K562 (cell line): Measurements from ENCODE around the gene BLTP3B. TPM values are rescaled to one million over a fixed set of nuclear protein-coding genes. Genes with fewer than 3 reads are reported as not detected.

Source experiments
- ATF1 ChIP-seq, 2 experiments: fragments of 450-650 bp in 1 of 2; IDR thresholded peaks; 2 replicates each; pipeline ENCODE4 v1.6.1; 2016; ENCODE audit warnings: missing compliant biosample characterization in 1 of 2, missing genetic modification characterization in 1 of 2
- CGGBP1 ChIP-seq: fragments of 250-450 bp; sonication (Bioruptor Pico); IDR thresholded peaks from 2 replicates; pipeline ENCODE4 v1.9.0; 2021; ENCODE audit warnings: mild to moderate bottlenecking
- CHAMP1 ChIP-seq: fragments of 450-650 bp; IDR thresholded peaks from 2 replicates; pipeline ENCODE4 v1.6.1; 2016; ENCODE audit warnings: mild to moderate bottlenecking
- CREBBP ChIP-seq: IDR thresholded peaks from one replicate; pipeline ENCODE4 v1.6.1; 2012; ENCODE audit warnings: low read depth, mild to moderate bottlenecking, control low read depth, inconsistent platforms, low read length
- CREM ChIP-seq: IDR thresholded peaks from 2 replicates; pipeline ENCODE4 v1.6.1; 2014; ENCODE audit warnings: antibody characterized with exemption, low read depth
- CSDE1 ChIP-seq, 2 experiments: fragments of 450-650 bp; IDR thresholded peaks; 2 replicates each; pipeline ENCODE4 v1.6.1; 2016; ENCODE audit warnings: mild to moderate bottlenecking in 1 of 2
- DPF2 ChIP-seq: fragments of 450-650 bp; IDR thresholded peaks from 2 replicates; pipeline ENCODE4 v1.6.1; 2016
- GATA2 ChIP-seq: sonication (generic); formaldehyde crosslinking; IDR thresholded peaks from 2 replicates; pipeline ENCODE4 v1.4.0; 2020; ENCODE audit warnings: mild to moderate bottlenecking, missing genetic modification reagents
- HMGN3 ChIP-seq: IDR thresholded peaks from 2 replicates; pipeline ENCODE4 v1.6.1; 2011; ENCODE audit warnings: borderline replicate concordance, low read depth, mild to moderate bottlenecking, mixed read lengths, low read length; ENCODE audit not compliant: insufficient read length; ENCODE audit errors: extremely low read depth
- HNRNPLL ChIP-seq: fragments of 200-400 bp; formaldehyde crosslinking; IDR thresholded peaks from 2 replicates; pipeline ENCODE4 v1.6.1; 2017; ENCODE audit warnings: low read length, low read depth, mild to moderate bottlenecking; ENCODE audit not compliant: poor library complexity, severe bottlenecking
- KDM1A ChIP-seq, 2 experiments: fragments of 450-650 bp; IDR thresholded peaks; 2 replicates each; pipeline ENCODE4 v1.6.1; 2016; ENCODE audit warnings: mild to moderate bottlenecking in 2 of 2
- KLF6 ChIP-seq: fragments of 250-450 bp; sonication (Bioruptor Pico); IDR thresholded peaks from 2 replicates; pipeline ENCODE4 v1.4.0; 2020; ENCODE audit warnings: mild to moderate bottlenecking, moderate library complexity, borderline replicate concordance
- LCOR ChIP-seq: sonication (generic); formaldehyde crosslinking; IDR thresholded peaks from 2 replicates; pipeline ENCODE4 v1.8.0; 2022; ENCODE audit warnings: mild to moderate bottlenecking, missing genetic modification reagents
- NONO ChIP-seq, 2 experiments: fragments of 200-400 bp in 1 of 2; fragments of 450-650 bp in 1 of 2; formaldehyde crosslinking in 1 of 2; IDR thresholded peaks; 2 replicates each; pipeline ENCODE4 v1.6.1; 2017; ENCODE audit warnings: low read depth in 2 of 2, mild to moderate bottlenecking in 2 of 2, moderate library complexity in 2 of 2, low read length in 1 of 2
- NR3C1 ChIP-seq: sonication (generic); formaldehyde crosslinking; IDR thresholded peaks from 2 replicates; pipeline ENCODE4 v1.8.1; 2022; ENCODE audit warnings: missing genetic modification reagents
- NRF1 ChIP-seq, 2 experiments: fragments of 450-650 bp; IDR thresholded peaks in 1 of 2; conservative IDR thresholded peaks in 1 of 2; 2 replicates each; pipeline ENCODE4 v1.6.1; 2014; ENCODE audit warnings: mild to moderate bottlenecking in 2 of 2
- POLR2G ChIP-seq: fragments of 200-400 bp; formaldehyde crosslinking; IDR thresholded peaks from 2 replicates; pipeline ENCODE4 v1.6.1; 2017; ENCODE audit warnings: low read depth, mild to moderate bottlenecking, antibody characterized with exemption, low read length, moderate library complexity
- SRSF7 ChIP-seq: fragments of 200-400 bp; formaldehyde crosslinking; optimal IDR thresholded peaks from 2 replicates; pipeline ENCODE3; 2017; ENCODE audit warnings: mild to moderate bottlenecking, low read depth, low read length
- TBP ChIP-seq: optimal IDR thresholded peaks from 2 replicates; pipeline ENCODE3; 2011; ENCODE audit warnings: low read depth, low read length, improper control_type of control experiment
- TCFL5 ChIP-seq: fragments of 250-450 bp; sonication (Bioruptor Pico); conservative IDR thresholded peaks from 2 replicates; pipeline ENCODE4 v1.6.1; 2021; ENCODE audit warnings: mild to moderate bottlenecking, moderate library complexity, matching md5 sums
- ZFX ChIP-seq: sonication (generic); formaldehyde crosslinking; IDR thresholded peaks from 2 replicates; pipeline ENCODE4 v1.8.0; 2022; ENCODE audit warnings: mild to moderate bottlenecking, missing genetic modification reagents, moderate library complexity
- ZNF274 ChIP-seq: IDR thresholded peaks from 2 replicates; pipeline ENCODE4 v1.6.1; 2011; ENCODE audit warnings: low read depth, mild to moderate bottlenecking, low read length, moderate library complexity, borderline replicate concordance
- ZNF431 ChIP-seq: sonication (generic); formaldehyde crosslinking; IDR thresholded peaks from 2 replicates; pipeline ENCODE4 v1.8.0; 2022; ENCODE audit warnings: mild to moderate bottlenecking, missing genetic modification reagents
- polyA plus RNA-seq, 8 experiments: library from polyadenylated mRNA; depleted of rRNA in 4 of 8; stranded (reverse) in 5 of 8; unstranded in 3 of 8; fragments of >200 nt; fragmentation: Nextera tagmentation in 2 of 8; fragmentation: Illumina TruSeq in 1 of 8; extraction: Ambion mirVana in 2 of 8; extraction: Trizol in 1 of 8; gene quantifications; 2 replicates each; pipeline versions ENCODE4 v1.2.1 to v1.2.3, GENCODE V29; 2011 to 2014; ENCODE audit warnings: inconsistent platforms in 1 of 8, missing spikeins in 1 of 8
- total RNA-seq, 7 experiments: library from RNA; depleted of rRNA in 6 of 7; stranded (reverse); fragments of >200 nt in 6 of 7; fragmentation: Illumina TruSeq in 2 of 7; extraction: Trizol in 2 of 7; gene quantifications; 2 replicates each; pipeline versions ENCODE4 v1.2.1 to v1.2.3, GENCODE V29; 2011 to 2021; ENCODE audit warnings: low replicate concordance in 1 of 7
- TF ChIP-seq, protein P1 (sequence below), 2 experiments: fragments of 450-650 bp; conservative IDR thresholded peaks; 2 replicates each; pipeline ENCODE4 v1.6.1; 2017; ENCODE audit warnings: mild to moderate bottlenecking in 2 of 2, moderate library complexity in 2 of 2

The BLTP3B gene
- total and polyA plus RNA-seq, 9 of the 15 experiments (the other 6 are each of a cell fraction or from before 2014, with no cell fraction given), result 3.9 to 27.4 (median 19.7) TPM

GRCh38 chr12:100141998-100142850 lies 450 bp downstream of the BLTP3B start (continued):
- TF ChIP-seq ZFX, result peak; percentile 94
- 0 out of 2 replicates have a peak, but pooled peaks have one; percentile 10 for TF ChIP-seq NR3C1 (CRISPR knock-in tag)
- peak; percentile 35; the same call in 1 of the 2 replicates for TF ChIP-seq GATA2 (CRISPR knock-in tag)
- no peak for TF ChIP-seq SRSF7
- TF ChIP-seq NRF1 (conservative IDR thresholded peaks at IDR 0.05 in 1 of 2, IDR thresholded peaks at IDR 0.05 in 1 of 2), result peak in 1 of 2 experiments; percentile 49; a peak in 2 of 4 replicates
- TF ChIP-seq CHAMP1, result no peak
- TF ChIP-seq DPF2, result 0 out of 2 replicates have a peak, but pooled peaks have one; percentile 7
- peak; percentile 32; the same call in 1 of the 2 replicates for TF ChIP-seq CREM
- TF ChIP-seq KLF6 (CRISPR knock-in tag), result no peak
- TF ChIP-seq TCFL5, result no peak
- peak; percentile 59; the same call in 1 of the 2 replicates for TF ChIP-seq LCOR
- peak; percentile 51; the same call in 1 of the 2 replicates for TF ChIP-seq ZNF431 (CRISPR knock-in tag)
- TF ChIP-seq ATF1 (CRISPR knock-in tag; IDR thresholded peaks at IDR 0.05), result no peak
- peak; percentile 14; the same call in 1 of the 2 replicates for TF ChIP-seq ATF1 (tag; IDR thresholded peaks at IDR 0.05)
- peak; percentile 95 for TF ChIP-seq POLR2G
- TF ChIP-seq, protein P1, sequence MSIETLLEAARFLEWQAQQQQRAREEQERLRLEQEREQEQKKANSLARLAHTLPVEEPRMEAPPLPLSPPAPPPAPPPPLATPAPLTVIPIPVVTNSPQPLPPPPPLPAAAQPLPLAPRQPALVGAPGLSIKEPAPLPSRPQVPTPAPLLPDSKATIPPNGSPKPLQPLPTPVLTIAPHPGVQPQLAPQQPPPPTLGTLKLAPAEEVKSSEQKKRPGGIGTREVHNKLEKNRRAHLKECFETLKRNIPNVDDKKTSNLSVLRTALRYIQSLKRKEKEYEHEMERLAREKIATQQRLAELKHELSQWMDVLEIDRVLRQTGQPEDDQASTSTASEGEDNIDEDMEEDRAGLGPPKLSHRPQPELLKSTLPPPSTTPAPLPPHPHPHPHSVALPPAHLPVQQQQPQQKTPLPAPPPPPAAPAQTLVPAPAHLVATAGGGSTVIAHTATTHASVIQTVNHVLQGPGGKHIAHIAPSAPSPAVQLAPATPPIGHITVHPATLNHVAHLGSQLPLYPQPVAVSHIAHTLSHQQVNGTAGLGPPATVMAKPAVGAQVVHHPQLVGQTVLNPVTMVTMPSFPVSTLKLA (conservative IDR thresholded peaks at IDR 0.05), result peak in 1 of 2 experiments; percentile 52; a peak in 2 of 4 replicates
- TF ChIP-seq CGGBP1, result 0 out of 2 replicates have a peak, but pooled peaks have one; percentile 13
- TF ChIP-seq HMGN3, result peak; percentile 80
- TF ChIP-seq NONO (IDR thresholded peaks at IDR 0.05; ENCODE audit: low read depth in 2 of 2, low read length in 1 of 2), result peak in 1 of 2 experiments; percentile 72; a peak in 2 of 4 replicates
- no peak for TF ChIP-seq ZNF274
- TF ChIP-seq TBP, result peak; percentile 85
- TF ChIP-seq CREBBP, result no peak
- TF ChIP-seq CSDE1 (IDR thresholded peaks at IDR 0.05), result peak in 1 of 2 experiments; percentile 46; a peak in 1 of 4 replicates
- peak; percentile 60 to 68; a peak in 3 of 4 replicates for TF ChIP-seq KDM1A (IDR thresholded peaks at IDR 0.05)
- peak; percentile 27 for TF ChIP-seq HNRNPLL
